Measurements from ENCODE around the gene SEPTIN10. TPM values are rescaled to one million over a fixed set of nuclear protein-coding genes. Genes with fewer than 3 reads are reported as not detected.

SEPTIN10 gene
- total and polyA plus RNA-seq, 9 of the 15 experiments (the other 6 are each of a cell fraction or from before 2014, with no cell fraction given) = 0.40 TPM; not detected in 8

GRCh38 chr2:109554758-109555157 lies 59.0 kb downstream of the SEPTIN10 start (continued):
- TF ChIP-seq TOE1 (IDR thresholded peaks at IDR 0.05; ENCODE audit: borderline replicate concordance) (no peak), TOE1 (CRISPR knock-in tag; IDR thresholded peaks at IDR 0.05; ENCODE audit: borderline replicate concordance, low read depth) (no peak), YBX1 (IDR thresholded peaks at IDR 0.05) (no peak), ZSCAN32 (CRISPR knock-in tag; IDR thresholded peaks at IDR 0.05) (no peak), GATAD2A (IDR thresholded peaks at IDR 0.05) (no peak), ZNF12 (CRISPR knock-in tag; IDR thresholded peaks at IDR 0.05) (no peak), UBTF (IDR thresholded peaks at IDR 0.05; ENCODE audit: borderline replicate concordance in 1 of 2, low read depth in 2 of 2, low read length in 2 of 2) (no peak), MEIS2 (IDR thresholded peaks at IDR 0.05; ENCODE audit: partially characterized antibody) (peak; percentile 32), ZEB2 (IDR thresholded peaks at IDR 0.05) (no peak), TEAD4 (IDR thresholded peaks at IDR 0.05; ENCODE audit: low read length) (no peak), TEAD4 (CRISPR knock-in tag; IDR thresholded peaks at IDR 0.05; ENCODE audit: borderline replicate concordance) (no peak), SRSF9 (IDR thresholded peaks at IDR 0.05; ENCODE audit: borderline replicate concordance, low read depth, low read length) (no peak), ZNF121 (CRISPR knock-in tag; conservative IDR thresholded peaks at IDR 0.05) (no peak), CCNT2 (IDR thresholded peaks at IDR 0.05; ENCODE audit: borderline replicate concordance, extremely low read depth, insufficient read length, low read depth, low read length) (no peak), GTF3C2 (IDR thresholded peaks at IDR 0.05; ENCODE audit: borderline replicate concordance, extremely low read depth, insufficient read length) (no peak), MED1 (CRISPR knock-in tag; IDR thresholded peaks at IDR 0.05; ENCODE audit: borderline replicate concordance) (no peak), ETS2 (tag; IDR thresholded peaks at IDR 0.05; ENCODE audit: borderline replicate concordance, poor library complexity, severe bottlenecking) (no peak), ZBTB26 (CRISPR knock-in tag; IDR thresholded peaks at IDR 0.05) (no peak), BRCA1 (IDR thresholded peaks at IDR 0.05) (no peak), BRCA1 (CRISPR knock-in tag; IDR thresholded peaks at IDR 0.05) (no peak), TEAD1 (CRISPR knock-in tag; IDR thresholded peaks at IDR 0.05) (no peak), FOSL1 (tag; conservative IDR thresholded peaks at IDR 0.05) (peak; percentile 81), ZNF175 (CRISPR knock-in tag; IDR thresholded peaks at IDR 0.05; ENCODE audit: low read depth) (peak; percentile 54; the same call in 1 of the 2 replicates), ZC3H8 (IDR thresholded peaks at IDR 0.05) (no peak)

All from K562 (cell line).